Neural progenitor cell (in vitro differentiated cells): Measurements from ENCODE around the gene CCDC89.

Experiments used
- CTCF ChIP-seq: fragments of 200-600 bp; sonication (generic); IDR thresholded peaks from 2 replicates; pipeline ENCODE4 v1.5.1; 2017; ENCODE audit warnings: antibody characterized with exemption, mild to moderate bottlenecking
- EZH2phosphoT487 ChIP-seq: fragments of 200-600 bp; sonication (generic); IDR thresholded peaks from 2 replicates; pipeline ENCODE4 v1.6.1; 2017; ENCODE audit warnings: antibody characterized with exemption

DNA sequence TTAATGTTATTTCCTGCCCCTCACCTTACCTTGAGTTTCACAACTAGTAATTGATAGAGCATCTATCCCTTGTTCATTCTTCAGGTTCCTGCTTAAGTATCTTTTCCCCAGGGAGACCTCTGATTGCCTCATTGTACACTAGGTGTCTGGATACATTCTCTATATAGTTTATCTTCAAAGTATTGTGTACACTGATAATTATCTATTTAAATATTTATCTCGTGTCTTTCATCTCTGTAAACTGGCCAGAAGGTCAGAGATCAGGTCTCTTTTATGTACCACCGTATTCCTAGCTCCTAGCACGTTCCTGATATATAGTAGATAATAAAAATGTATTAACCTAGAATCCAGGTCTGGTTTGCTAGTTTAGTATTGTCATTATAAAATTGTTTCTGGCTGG, 51.2 kb downstream of the CCDC89 start:
- TF ChIP-seq CTCF, result no peak
- no peak for TF ChIP-seq EZH2phosphoT487
